H1 (cell line): Measurements from ENCODE around the gene DAG1. TPM values are rescaled to one million over a fixed set of nuclear protein-coding genes. Genes with fewer than 3 reads are reported as not detected.

ENCODE experiments used
- CTCF ChIA-PET: fragments of 300-600 bp; sonication (Branson Sonifier 250); formaldehyde crosslinking; loops from one replicate; lab custom pipeline; 2021; ENCODE audit not compliant: partially characterized antibody; lab: Charles Lee
- POLR2A ChIA-PET: fragments of 300-600 bp; sonication (Branson Sonifier 250); formaldehyde crosslinking; loops from one replicate; lab custom pipeline; 2021; ENCODE audit warnings: inconsistent platforms; ENCODE audit not compliant: partially characterized antibody; lab: Charles Lee
- DNase-seq, 2 experiments: peaks; one replicate each; pipeline versions ENCODE4 v3.0.0 to v3.0.0-alpha.2; 2010 to 2022; ENCODE audit warnings: low spot score in 2 of 2, low read depth in 1 of 2, mixed read lengths in 1 of 2
- FAIRE-seq: peaks from 2 replicates; lab custom pipeline; 2011; peaks lifted over from hg19 to GRCh38; lab: Jason Lieb, UNC
- H2AFZ ChIP-seq: 2 replicates; pipeline ENCODE4 v1.8.1; 2012; ENCODE audit warnings: low read length, inconsistent platforms
- H2AK5ac ChIP-seq: 2 replicates; pipeline ENCODE4 v1.6.1; 2013; ENCODE audit warnings: low read depth, low read length
- H2BK120ac ChIP-seq: replicated peaks from 2 replicates; pipeline ENCODE3; 2013; ENCODE audit warnings: low read depth, low read length, inconsistent platforms
- H2BK12ac ChIP-seq: 2 replicates; pipeline ENCODE4 v1.6.1; 2013; ENCODE audit warnings: low read depth, low read length
- H2BK15ac ChIP-seq: 2 replicates; pipeline ENCODE4 v1.6.1; 2013; ENCODE audit warnings: low read length
- H2BK20ac ChIP-seq: 2 replicates; pipeline ENCODE4 v1.6.1; 2013; ENCODE audit warnings: low read length
- H2BK5ac ChIP-seq: 2 replicates; pipeline ENCODE4 v1.6.1; 2013; ENCODE audit warnings: low read depth, low read length
- H3K14ac ChIP-seq: 2 replicates; pipeline ENCODE4 v1.6.1; 2013; ENCODE audit warnings: inconsistent platforms; ENCODE audit not compliant: insufficient read length
- H3K18ac ChIP-seq: 2 replicates; pipeline ENCODE4 v1.6.1; 2013; ENCODE audit warnings: low read length; ENCODE audit errors: extremely low read depth
- H3K23ac ChIP-seq: 2 replicates; pipeline ENCODE4 v1.6.1; 2013; ENCODE audit warnings: inconsistent platforms; ENCODE audit not compliant: insufficient read length
- H3K23me2 ChIP-seq: 2 replicates; pipeline ENCODE4 v1.6.1; 2013; ENCODE audit warnings: low read depth, low read length
- H3K27ac ChIP-seq: 2 replicates; pipeline ENCODE4 v1.6.1; 2011; ENCODE audit warnings: low read depth, low read length, inconsistent platforms
- H3K27me3 ChIP-seq, 4 experiments: replicated peaks in 1 of 4; 1 replicate in 1 of 4; 2 replicates in 3 of 4; pipeline versions ENCODE4 v1.6.1 to v1.8.1; 2011 to 2013; ENCODE audit warnings: low read length in 3 of 4, mild to moderate bottlenecking in 3 of 4, inconsistent platforms in 2 of 4, mixed read lengths in 2 of 4, moderate library complexity in 1 of 4; ENCODE audit not compliant: control insufficient read depth in 3 of 4, insufficient read depth in 3 of 4; ENCODE audit errors: extremely low read depth in 1 of 4
- H3K36me3 ChIP-seq, 4 experiments: 2 replicates each; pipeline versions ENCODE4 v1.6.1 to v1.8.1; 2011 to 2013; ENCODE audit warnings: mild to moderate bottlenecking in 4 of 4, low read length in 3 of 4, moderate library complexity in 2 of 4, control low read depth in 1 of 4, inconsistent platforms in 1 of 4; ENCODE audit not compliant: insufficient read depth in 4 of 4, control insufficient read depth in 2 of 4
- H3K4ac ChIP-seq: replicated peaks from 2 replicates; pipeline ENCODE3; 2013; ENCODE audit warnings: low read length, low read depth, mixed read lengths, inconsistent platforms; ENCODE audit not compliant: insufficient read length
- H3K4me1 ChIP-seq, 4 experiments: replicated peaks in 1 of 4; 1 replicate in 1 of 4; 2 replicates in 3 of 4; pipeline versions ENCODE4 v1.6.1 to v1.8.1; 2011 to 2013; ENCODE audit warnings: low read length in 3 of 4, inconsistent platforms in 2 of 4, mixed read lengths in 1 of 4; ENCODE audit not compliant: insufficient read depth in 4 of 4, control insufficient read depth in 3 of 4
- H3K4me2 ChIP-seq, 2 experiments: 2 replicates each; pipeline versions ENCODE4 v1.6.1 to v1.8.1; 2011 to 2013; ENCODE audit warnings: low read depth in 2 of 2, low read length in 2 of 2, control low read depth in 1 of 2, inconsistent platforms in 1 of 2, mild to moderate bottlenecking in 1 of 2; ENCODE audit not compliant: insufficient read depth in 1 of 2
- H3K4me3 ChIP-seq, 4 experiments: fragments of 200-600, 300-600 bp in 1 of 4; sonication (generic), shearing (Covaris generic), sonication (Bioruptor Twin) in 1 of 4; 2 replicates each; pipeline versions ENCODE4 v1.5.1 to v1.8.1; 2011 to 2016; ENCODE audit warnings: low read length in 4 of 4, low read depth in 3 of 4, control low read depth in 2 of 4, inconsistent platforms in 2 of 4, mild to moderate bottlenecking in 2 of 4, mixed read lengths in 1 of 4, moderate library complexity in 1 of 4; ENCODE audit not compliant: insufficient read depth in 2 of 4; ENCODE audit errors: extremely low read depth in 1 of 4
- H3K56ac ChIP-seq: replicated peaks from 2 replicates; pipeline ENCODE3; 2013; ENCODE audit warnings: low read depth, mild to moderate bottlenecking, mixed read lengths, low read length, inconsistent platforms; ENCODE audit not compliant: insufficient read length
- H3K79me1 ChIP-seq: 2 replicates; pipeline ENCODE4 v1.6.1; 2013; ENCODE audit warnings: low read depth, low read length, control low read depth
- H3K79me2 ChIP-seq, 2 experiments: 2 replicates each; pipeline versions ENCODE4 v1.6.1 to v1.8.1; 2012 to 2013; ENCODE audit warnings: low read length in 2 of 2, mild to moderate bottlenecking in 2 of 2, inconsistent platforms in 1 of 2; ENCODE audit not compliant: insufficient read depth in 2 of 2, control insufficient read depth in 1 of 2
- H3K9ac ChIP-seq, 4 experiments: replicated peaks in 1 of 4; 1 replicate in 1 of 4; 2 replicates in 3 of 4; pipeline versions ENCODE4 v1.6.1 to v1.8.1; 2011 to 2013; ENCODE audit warnings: low read depth in 3 of 4, low read length in 3 of 4, control low read depth in 2 of 4, mild to moderate bottlenecking in 2 of 4, moderate library complexity in 2 of 4, inconsistent platforms in 1 of 4; ENCODE audit errors: extremely low read depth in 1 of 4
- H3K9me3 ChIP-seq, 2 experiments: 2 replicates each; pipeline versions ENCODE4 v1.6.1 to v1.8.1; 2012 to 2013; ENCODE audit warnings: mild to moderate bottlenecking in 2 of 2, moderate library complexity in 2 of 2, control low read depth in 1 of 2, inconsistent platforms in 1 of 2, low read depth in 1 of 2, low read length in 1 of 2, mixed read lengths in 1 of 2; ENCODE audit not compliant: insufficient read depth in 2 of 2
- H4K20me1 ChIP-seq, 2 experiments: replicated peaks in 1 of 2; 2 replicates each; pipeline versions ENCODE3 to v1.8.1; 2011 to 2013; ENCODE audit warnings: inconsistent platforms in 2 of 2, low read length in 2 of 2, mild to moderate bottlenecking in 1 of 2; ENCODE audit not compliant: insufficient read depth in 2 of 2, control insufficient read depth in 1 of 2
- H4K5ac ChIP-seq: 2 replicates; pipeline ENCODE4 v1.6.1; 2013; ENCODE audit warnings: low read length, low read depth, mixed read lengths, inconsistent platforms; ENCODE audit not compliant: insufficient read length
- H4K8ac ChIP-seq: 2 replicates; pipeline ENCODE4 v1.8.0; 2013; ENCODE audit warnings: mild to moderate bottlenecking, moderate library complexity, low read length, inconsistent platforms; ENCODE audit not compliant: insufficient read depth; ENCODE audit errors: extremely low read depth
- H4K91ac ChIP-seq: replicated peaks from 2 replicates; pipeline ENCODE3; 2013; ENCODE audit warnings: low read length, mixed read lengths, inconsistent platforms; ENCODE audit not compliant: insufficient read length
- ATF3 ChIP-seq: IDR thresholded peaks from 2 replicates; pipeline ENCODE4 v1.6.1; 2011; ENCODE audit warnings: low read depth, mild to moderate bottlenecking, low read length; ENCODE audit not compliant: insufficient read depth
- BRCA1 ChIP-seq: IDR thresholded peaks from 2 replicates; pipeline ENCODE4 v1.6.1; 2012; ENCODE audit warnings: low read depth, low read length, improper control_type of control experiment
- CTBP2 ChIP-seq: IDR thresholded peaks from 2 replicates; pipeline ENCODE4 v1.7.0; 2011; ENCODE audit warnings: borderline replicate concordance, mild to moderate bottlenecking, moderate library complexity, mixed read lengths, low read length; ENCODE audit not compliant: insufficient read depth, insufficient read length
- CTCF ChIP-seq, 3 experiments: IDR thresholded peaks; 1 replicate in 2 of 3; 2 replicates in 1 of 3; pipeline versions ENCODE4 v1.5.1 to v1.6.1; 2011; ENCODE audit warnings: low read length in 3 of 3, mild to moderate bottlenecking in 3 of 3, inconsistent platforms in 2 of 3, low read depth in 1 of 3, moderate library complexity in 1 of 3; ENCODE audit not compliant: insufficient read depth in 1 of 3; ENCODE audit errors: control extremely low read depth in 1 of 3
- JUND ChIP-seq: IDR thresholded peaks from 2 replicates; pipeline ENCODE4 v1.6.1; 2011; ENCODE audit warnings: mild to moderate bottlenecking, improper control_type of control experiment, low read length
- RFX5 ChIP-seq: IDR thresholded peaks from 2 replicates; pipeline ENCODE4 v1.6.1; 2011; ENCODE audit warnings: low read depth, low read length, improper control_type of control experiment, borderline replicate concordance
- RNF2 ChIP-seq: fragments of 200-900, 300-1000 bp; sonication (generic); IDR thresholded peaks from 2 replicates; pipeline ENCODE4 v1.7.1; 2016; ENCODE audit warnings: borderline replicate concordance, low read depth, mild to moderate bottlenecking, antibody characterized with exemption, low read length; ENCODE audit not compliant: poor library complexity, severe bottlenecking; ENCODE audit errors: missing control alignments
- SP2 ChIP-seq: IDR thresholded peaks from 2 replicates; pipeline ENCODE4 v1.6.1; 2012; ENCODE audit warnings: mild to moderate bottlenecking, low read length, inconsistent platforms
- TBP ChIP-seq: IDR thresholded peaks from 2 replicates; pipeline ENCODE4 v1.6.1; 2011; ENCODE audit warnings: low read depth, low read length, improper control_type of control experiment
- whole genome bisulfite sequencing, 2 experiments: shearing (Covaris generic) in 1 of 2; methylation state at CpG; one replicate each; pipeline versions ENCODE4 v1.1.6 to v1.1.7; 2013 to 2015; ENCODE audit warnings: low lambda C conversion rate in 2 of 2, mixed read lengths in 2 of 2, inconsistent platforms in 1 of 2, low coverage in 1 of 2, missing lambda C conversion rate in 1 of 2; ENCODE audit not compliant: insufficient replicate concordance in 2 of 2, insufficient coverage in 1 of 2, insufficient read length in 1 of 2; ENCODE audit errors: extremely low coverage in 1 of 2, missing lambda C conversion rate in 1 of 2; 5-methylcytosine and 5-hydroxymethylcytosine counted together
- polyA plus RNA-seq, 7 experiments: library from polyadenylated mRNA; depleted of rRNA in 3 of 7; stranded (reverse) in 5 of 7; unstranded in 2 of 7; fragments of >200 nt in 5 of 7; fragments of 200-250 nt in 2 of 7; gene quantifications; 1 replicate in 5 of 7; 2 replicates in 1 of 7; 4 replicates in 1 of 7; pipeline versions ENCODE4 v1.2.1 to v1.2.3, GENCODE V29; 2011 to 2013; ENCODE audit warnings: missing spikeins in 2 of 7, mixed read lengths in 2 of 7
- total RNA-seq: library from RNA; stranded (reverse); fragmentation: NEBNext Ultra II Directional; extraction: Animal tissue kit (Norgen Biotek cat#: 25700); gene quantifications from 2 replicates; pipeline ENCODE4 v1.2.1, GENCODE V29; 2021

The DAG1 gene
- total and polyA plus RNA-seq, 2 of the 8 experiments (the other 6 are each of a cell fraction or from before 2014, with no cell fraction given), result 97.5 to 138 TPM

GRCh38 chr3:49466085-49466484 lies 4.0 kb upstream of the DAG1 start:
- Histone ChIP-seq H3K4me2 (no peak overlapping the region), H3K23ac (no peak overlapping the region), H4K91ac (peak overlapping the region; percentile 25), H3K9me3 (no peaks in the 10 kb centered on the region), H3K27ac (no peak overlapping the region), H3K9ac (no peak overlapping the region), H2BK12ac (0 out of 2 replicates have a peak overlapping the region, but pooled peaks have one; percentile 80), H3K4me3 (no peak overlapping the region), H3K14ac (no peak overlapping the region), H3K56ac (no peak overlapping the region), H3K18ac (no peak overlapping the region; the same call in 1 of the 2 replicates), H3K79me2 (peaks cover 5% of the 10 kb centered on the region in 2 experiments), H3K4ac (no peak overlapping the region), H2BK20ac (0 out of 2 replicates have a peak overlapping the region, but pooled peaks have one; percentile 9), H2BK5ac (peak overlapping the region; percentile 60; the same call in 1 of the 2 replicates), H3K4me1 (peaks cover 4 to 24% (median 20%) of the 10 kb centered on the region in 4 experiments), H4K8ac (no peak overlapping the region), H4K5ac (no peak overlapping the region), H2AK5ac (no peak overlapping the region), H2BK15ac (peak overlapping the region; percentile 74; the same call in 1 of the 2 replicates), H3K23me2 (peaks cover 12% of the 10 kb centered on the region; the same call in 1 of the 2 replicates), H3K27me3 (no peaks in the 10 kb centered on the region), H2AFZ (0 out of 2 replicates have a peak overlapping the region, but pooled peaks have one; percentile 26), H3K36me3 (no peaks in the 10 kb centered on the region), H2BK120ac (no peak overlapping the region), H4K20me1 (peaks cover 3 to 4% of the 10 kb centered on the region in 2 experiments), H3K79me1 (no peaks in the 10 kb centered on the region)
- FAIRE-seq, result no peak
- 94% methylated on average over 2 of the region's 2 CpGs; no CpG with 5 or more reads in 1 of the 2 experiments for WGBS, 2 experiments
- no peak for DNase-seq
- CTCF ChIA-PET, result interaction anchor here (0.9 to 2.0 kb wide), 2 partner anchors 12 to 17 kb away, joined by 3 to 7 read pairs; no protein-coding TSS in a partner anchor
- POLR2A ChIA-PET, result interaction anchor here (0.9 to 1.2 kb wide), 3 partner anchors 10 to 34 kb away, joined by 4 to 5 read pairs (median 5); no protein-coding TSS in a partner anchor
- TF ChIP-seq RNF2 (no peak), BRCA1 (no peak), TBP (no peak), RFX5 (no peak), SP2 (no peak), CTCF (IDR thresholded peaks at IDR 0.05; ENCODE audit: control extremely low read depth in 1 of 3, insufficient read depth in 1 of 3, low read depth in 1 of 3, low read length in 3 of 3) (no peak), JUND (no peak), ATF3 (no peak), CTBP2 (no peak)
